H1 (cell line): ENCODE results near the gene ODC1. TPM values are rescaled to one million over a fixed set of nuclear protein-coding genes. Genes with fewer than 3 reads are reported as not detected.
A peak's percentile ranks its signal among the peaks of the same experiment; 100 is the strongest.

Experiments
- CEBPB ChIP-seq: IDR thresholded peaks from 2 replicates; pipeline ENCODE4 v1.6.1; 2012; ENCODE audit warnings: low read depth, low read length
- CHD1 ChIP-seq: IDR thresholded peaks from 2 replicates; pipeline ENCODE4 v1.6.1; 2012; ENCODE audit warnings: low read depth, low read length, improper control_type of control experiment
- CHD7 ChIP-seq: fragments of 300-600 bp; sonication (generic); IDR thresholded peaks from 2 replicates; pipeline ENCODE4 v1.7.1; 2012; ENCODE audit warnings: low read length, moderate library complexity, mild to moderate bottlenecking, inconsistent platforms; ENCODE audit not compliant: insufficient replicate concordance
- POLR2AphosphoS5 ChIP-seq: IDR thresholded peaks from 2 replicates; pipeline ENCODE4 v1.6.1; 2011; ENCODE audit warnings: low read depth, low read length
- RBBP5 ChIP-seq: IDR thresholded peaks from 2 replicates; pipeline ENCODE4 v1.7.1; 2012; ENCODE audit warnings: low read depth, mild to moderate bottlenecking, inconsistent platforms, low read length, moderate library complexity, borderline replicate concordance
- RXRA ChIP-seq: IDR thresholded peaks from 2 replicates; pipeline ENCODE4 v1.6.1; 2011; ENCODE audit warnings: low read depth, mild to moderate bottlenecking, low read length, moderate library complexity; ENCODE audit not compliant: insufficient read depth
- SP2 ChIP-seq: IDR thresholded peaks from 2 replicates; pipeline ENCODE4 v1.6.1; 2012; ENCODE audit warnings: mild to moderate bottlenecking, low read length, inconsistent platforms
- TBP ChIP-seq: IDR thresholded peaks from 2 replicates; pipeline ENCODE4 v1.6.1; 2011; ENCODE audit warnings: low read depth, low read length, improper control_type of control experiment
- polyA plus RNA-seq, 7 experiments: library from polyadenylated mRNA; depleted of rRNA in 3 of 7; stranded (reverse) in 5 of 7; unstranded in 2 of 7; fragments of >200 nt in 5 of 7; fragments of 200-250 nt in 2 of 7; gene quantifications; 1 replicate in 5 of 7; 2 replicates in 1 of 7; 4 replicates in 1 of 7; pipeline versions ENCODE4 v1.2.1 to v1.2.3, GENCODE V29; 2011 to 2013; ENCODE audit warnings: missing spikeins in 2 of 7, mixed read lengths in 2 of 7
- total RNA-seq: library from RNA; stranded (reverse); fragmentation: NEBNext Ultra II Directional; extraction: Animal tissue kit (Norgen Biotek cat#: 25700); gene quantifications from 2 replicates; pipeline ENCODE4 v1.2.1, GENCODE V29; 2021

ODC1 gene
- total and polyA plus RNA-seq, 2 of the 8 experiments (the other 6 are each of a cell fraction or from before 2014, with no cell fraction given), result 57.2 to 76.7 TPM

- no peak; the same call in 1 of the 2 replicates for TF ChIP-seq RBBP5
- no peak for TF ChIP-seq SP2
- no peak; the same call in 1 of the 2 replicates for TF ChIP-seq POLR2AphosphoS5
- no peak for TF ChIP-seq RXRA
- no peak for TF ChIP-seq CHD7
- no peak for TF ChIP-seq CHD1
- no peak for TF ChIP-seq CEBPB
- peak; percentile 76 for TF ChIP-seq TBP
Measured at GRCh38 chr2:10447895-10448575, at the start of gene ODC1 (continued).
